IgD-negative memory B cell (primary cell): ENCODE measurements around the gene FAM124B. TPM values are rescaled to one million over a fixed set of nuclear protein-coding genes. Genes with fewer than 3 reads are reported as not detected.
A peak's percentile ranks its signal among the peaks of the same experiment; 100 is the strongest.

Experiments
- H3K27ac Mint-ChIP-seq, 3 donors: one replicate each; pipeline ENCODE4 v1.8.0; 2020 to 2022; ENCODE audit warnings: mild to moderate bottlenecking in 3 of 3, mixed read lengths in 3 of 3, moderate library complexity in 1 of 3
- H3K27me3 Mint-ChIP-seq: one replicate; pipeline ENCODE4 v1.8.0; 2021; ENCODE audit warnings: mixed read lengths
- H3K36me3 Mint-ChIP-seq: one replicate; pipeline ENCODE4 v1.8.0; 2020; ENCODE audit warnings: mild to moderate bottlenecking, mixed read lengths
- H3K4me1 Mint-ChIP-seq, 3 donors: one replicate each; pipeline ENCODE4 v1.8.0; 2020 to 2022; ENCODE audit warnings: mixed read lengths in 3 of 3, mild to moderate bottlenecking in 1 of 3
- H3K4me3 Mint-ChIP-seq, 4 donors: one replicate each; pipeline ENCODE4 v1.8.0; 2020 to 2022; ENCODE audit warnings: mild to moderate bottlenecking in 4 of 4, mixed read lengths in 4 of 4, moderate library complexity in 3 of 4
- H3K9me3 Mint-ChIP-seq, 3 donors: one replicate each; pipeline ENCODE4 v1.8.0; 2020 to 2021; ENCODE audit warnings: mixed read lengths in 3 of 3, mild to moderate bottlenecking in 1 of 3
- polyA plus RNA-seq: library from polyadenylated mRNA; unstranded; fragments of 300-500 nt; fragmentation: Illumina TruSeq; gene quantifications from one replicate; pipeline ENCODE4 v1.2.3, GENCODE V29; 2021

Gene FAM124B
- polyA plus RNA-seq, 1 donor from 2014 or later: not detected

DNA sequence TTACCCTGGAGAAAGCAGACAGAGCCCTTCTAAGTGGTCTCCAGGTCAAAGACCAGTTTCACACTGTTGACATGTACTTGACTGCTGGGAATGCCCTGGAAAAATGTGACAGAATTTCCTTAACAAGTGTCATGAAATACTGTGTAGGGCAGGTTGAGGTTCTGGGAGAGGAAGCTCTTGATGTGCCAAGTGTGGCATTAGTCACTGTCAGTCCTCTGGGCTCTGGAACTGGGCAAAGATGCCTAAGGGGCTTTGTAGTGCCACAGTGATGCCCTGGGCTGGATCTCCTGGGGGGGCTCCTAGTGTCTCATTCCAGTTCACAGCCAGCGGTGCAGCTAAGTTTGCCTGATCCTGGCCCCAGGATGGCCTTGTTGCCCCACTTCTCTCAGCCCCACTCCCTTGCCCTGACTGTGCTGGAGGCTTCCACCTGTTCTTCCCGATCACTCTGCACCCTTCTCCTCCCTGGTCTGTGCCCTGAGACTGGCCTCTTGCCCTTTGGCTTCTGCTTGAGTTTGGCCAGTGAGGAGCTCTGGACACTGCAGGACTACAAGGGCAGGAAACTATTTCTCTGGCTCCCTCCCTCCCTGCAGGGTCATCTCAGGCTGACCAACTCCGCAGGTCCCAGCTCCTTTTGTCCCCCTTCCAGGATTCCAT is 27.0 kb upstream of the FAM124B start:
- peak overlapping the region in 1 of 4 donors; percentile 30 for H3K4me3 Mint-ChIP-seq
- peaks cover 3% of the 10 kb centered on the region for H3K36me3 Mint-ChIP-seq
- H3K9me3 Mint-ChIP-seq: peaks cover 3 to 7% (median 6%) of the 10 kb centered on the region in 3 donors
- peaks cover 2% of the 10 kb centered on the region for H3K27me3 Mint-ChIP-seq
- peaks cover 0 to 4% (median 3%) of the 10 kb centered on the region in 3 donors for H3K4me1 Mint-ChIP-seq
- no peak overlapping the region for H3K27ac Mint-ChIP-seq

DNA sequence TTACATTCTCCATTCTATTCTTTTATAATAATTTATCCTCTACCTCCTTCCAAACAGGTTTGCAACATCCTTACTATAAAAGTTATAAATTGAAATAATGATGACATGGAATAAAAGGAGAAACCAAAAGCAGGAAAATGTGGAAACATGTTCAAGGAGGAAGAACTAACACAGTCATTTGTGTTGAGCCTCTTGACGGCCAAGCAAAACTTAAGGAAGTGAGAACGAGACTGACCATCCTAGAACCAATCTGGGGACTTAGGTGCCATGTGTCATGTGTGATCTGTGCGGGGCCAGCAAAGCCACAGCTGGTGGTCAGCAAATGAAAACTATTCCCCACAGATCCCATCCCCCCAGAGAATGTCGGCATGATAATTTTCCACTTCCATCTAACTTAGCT is 25.6 kb upstream of the FAM124B start:
- Mint-ChIP-seq H3K9me3 (peaks cover 3 to 7% (median 6%) of the 10 kb centered on the region in 3 donors), H3K4me1 (peaks cover 0 to 4% (median 3%) of the 10 kb centered on the region in 3 donors), H3K27me3 (peaks cover 2% of the 10 kb centered on the region), H3K27ac (no peak overlapping the region), H3K4me3 (no peak overlapping the region), H3K36me3 (peaks cover 3% of the 10 kb centered on the region)

DNA sequence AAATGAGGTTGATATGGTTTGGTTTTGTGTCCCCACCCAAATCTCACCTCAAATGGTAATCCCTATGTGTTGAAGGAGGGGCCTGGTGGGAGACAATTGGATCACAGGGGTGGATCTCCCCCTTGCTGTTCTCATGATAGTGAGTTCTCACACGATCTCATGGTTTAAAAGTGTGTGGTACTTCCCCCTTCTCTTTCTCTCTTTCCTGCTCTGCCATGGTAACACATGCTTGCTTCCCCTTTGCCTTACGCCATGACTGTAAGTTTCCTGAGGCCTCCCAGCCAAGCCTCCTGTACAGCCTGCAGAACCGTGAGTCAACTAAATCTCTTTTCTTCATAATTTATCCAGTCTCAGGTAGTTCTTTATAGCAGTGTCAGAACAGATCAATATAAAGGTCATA is 24.7 kb upstream of the FAM124B start:
- Mint-ChIP-seq H3K27me3 (peaks cover 2% of the 10 kb centered on the region), H3K9me3 (peaks cover 3 to 11% (median 7%) of the 10 kb centered on the region in 3 donors), H3K36me3 (peaks cover 3% of the 10 kb centered on the region), H3K27ac (no peak overlapping the region), H3K4me3 (no peak overlapping the region), H3K4me1 (peaks cover 0 to 4% (median 3%) of the 10 kb centered on the region in 3 donors)

DNA sequence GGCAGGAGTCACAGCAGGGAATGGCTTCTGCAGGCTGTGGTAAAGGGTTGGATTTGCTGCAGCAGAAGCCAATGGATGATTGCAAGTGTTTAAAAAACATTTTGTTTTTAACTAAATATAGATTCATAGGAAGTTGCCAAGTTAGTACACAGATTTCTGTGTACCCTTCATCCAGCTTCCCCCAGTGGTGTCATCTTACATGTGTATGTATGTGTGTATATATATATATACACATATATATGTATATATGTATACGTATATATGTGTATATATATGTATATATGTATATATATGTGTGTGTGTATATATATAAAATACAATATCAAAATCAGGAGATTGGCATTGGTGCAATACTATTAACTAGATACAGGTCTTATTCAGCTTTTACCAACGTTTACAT is 19.2 kb upstream of the FAM124B start:
- H3K4me1 Mint-ChIP-seq: no peaks in the 10 kb centered on the region
- H3K9me3 Mint-ChIP-seq: peaks cover 3 to 14% (median 7%) of the 10 kb centered on the region in 3 donors
- H3K27ac Mint-ChIP-seq: no peak overlapping the region
- H3K27me3 Mint-ChIP-seq: peaks cover 3% of the 10 kb centered on the region
- H3K36me3 Mint-ChIP-seq: peaks cover 2% of the 10 kb centered on the region
- no peak overlapping the region for H3K4me3 Mint-ChIP-seq

DNA sequence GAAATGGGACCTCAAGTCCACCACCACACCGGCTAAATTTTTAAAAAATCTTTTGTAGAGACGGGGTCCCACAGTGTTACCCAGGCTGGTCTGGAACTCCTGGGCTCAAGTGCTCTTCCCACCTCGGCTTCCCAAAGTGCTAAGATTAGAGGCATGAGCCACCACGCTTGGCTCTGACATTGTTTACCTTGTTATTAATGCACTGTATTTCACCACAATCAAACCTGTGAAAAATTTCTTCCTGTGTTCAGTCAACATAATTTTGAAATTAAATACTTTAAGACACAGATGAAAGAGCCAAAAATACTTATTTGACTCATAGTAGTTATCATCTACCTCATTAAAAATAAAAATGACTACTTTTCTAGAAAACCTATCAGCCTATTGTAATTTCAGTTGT is 16.0 kb upstream of the FAM124B start:
- H3K4me1 Mint-ChIP-seq: peaks cover 0 to 2% (median 0%) of the 10 kb centered on the region in 3 donors
- no peak overlapping the region for H3K27ac Mint-ChIP-seq
- H3K36me3 Mint-ChIP-seq: peaks cover 5% of the 10 kb centered on the region
- H3K27me3 Mint-ChIP-seq: peaks cover 3% of the 10 kb centered on the region
- peaks cover 0 to 11% (median 5%) of the 10 kb centered on the region in 3 donors for H3K9me3 Mint-ChIP-seq
- no peak overlapping the region for H3K4me3 Mint-ChIP-seq

DNA sequence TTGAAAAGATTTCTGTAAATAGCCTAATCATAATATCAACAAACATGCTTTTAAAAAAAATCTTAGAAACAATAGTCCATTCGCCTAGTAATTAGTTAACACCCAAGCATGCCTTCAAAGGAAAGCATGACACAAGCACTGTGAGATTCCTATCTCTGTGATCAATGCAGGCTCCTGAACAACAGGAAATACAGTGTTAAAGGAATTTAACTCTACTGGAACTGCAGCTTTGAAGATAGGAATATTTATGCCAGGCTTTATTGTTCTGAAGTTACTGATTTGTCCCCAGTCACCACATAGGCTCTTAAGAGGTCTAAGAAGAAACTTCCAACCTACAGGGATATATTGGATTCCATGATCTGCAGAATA is 15.4 kb upstream of the FAM124B start:
- H3K4me1 Mint-ChIP-seq: peaks cover 0 to 2% (median 0%) of the 10 kb centered on the region in 3 donors
- H3K36me3 Mint-ChIP-seq: peaks cover 5% of the 10 kb centered on the region
- H3K9me3 Mint-ChIP-seq: peaks cover 0 to 11% (median 5%) of the 10 kb centered on the region in 3 donors
- peaks cover 3% of the 10 kb centered on the region for H3K27me3 Mint-ChIP-seq
- H3K4me3 Mint-ChIP-seq: no peak overlapping the region
- H3K27ac Mint-ChIP-seq: no peak overlapping the region

DNA sequence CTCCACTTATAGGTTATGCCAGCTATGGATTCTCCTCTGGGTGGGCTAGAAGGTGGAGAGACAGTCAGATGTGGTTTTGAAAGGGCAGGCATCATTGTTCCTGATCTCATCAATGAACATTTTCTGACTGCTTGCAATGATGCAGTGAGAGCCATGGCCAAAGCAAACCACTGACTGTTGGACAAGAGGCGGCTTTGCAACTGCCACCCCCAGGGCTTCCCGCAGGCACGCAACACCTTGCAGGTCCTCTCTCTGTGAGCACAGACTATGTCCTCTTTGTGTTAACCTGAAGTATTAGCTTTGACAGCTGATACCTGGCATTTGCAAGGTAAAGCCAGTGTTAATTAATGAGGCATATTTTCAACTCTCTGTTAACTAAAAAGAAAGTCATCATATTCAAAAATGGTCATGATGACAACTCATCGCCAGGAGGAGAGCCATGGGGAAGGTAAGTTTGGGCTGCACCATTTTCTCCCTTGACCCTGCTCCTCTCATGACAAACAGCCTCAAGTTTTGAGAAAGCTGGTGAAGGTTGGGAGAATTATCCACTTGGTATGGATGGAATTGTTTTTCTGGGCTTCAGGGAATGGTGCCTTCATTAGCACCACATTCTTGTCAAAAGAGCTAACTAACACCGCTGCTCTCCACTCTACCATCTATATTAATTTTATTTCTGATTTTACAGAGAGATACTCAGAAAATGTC is 14.9 kb upstream of the FAM124B start:
- peaks cover 5% of the 10 kb centered on the region for H3K36me3 Mint-ChIP-seq
- H3K4me3 Mint-ChIP-seq: no peak overlapping the region
- peaks cover 3% of the 10 kb centered on the region for H3K27me3 Mint-ChIP-seq
- peaks cover 0 to 2% (median 0%) of the 10 kb centered on the region in 3 donors for H3K4me1 Mint-ChIP-seq
- H3K27ac Mint-ChIP-seq: no peak overlapping the region
- H3K9me3 Mint-ChIP-seq: peaks cover 0 to 9% (median 2%) of the 10 kb centered on the region in 3 donors

DNA sequence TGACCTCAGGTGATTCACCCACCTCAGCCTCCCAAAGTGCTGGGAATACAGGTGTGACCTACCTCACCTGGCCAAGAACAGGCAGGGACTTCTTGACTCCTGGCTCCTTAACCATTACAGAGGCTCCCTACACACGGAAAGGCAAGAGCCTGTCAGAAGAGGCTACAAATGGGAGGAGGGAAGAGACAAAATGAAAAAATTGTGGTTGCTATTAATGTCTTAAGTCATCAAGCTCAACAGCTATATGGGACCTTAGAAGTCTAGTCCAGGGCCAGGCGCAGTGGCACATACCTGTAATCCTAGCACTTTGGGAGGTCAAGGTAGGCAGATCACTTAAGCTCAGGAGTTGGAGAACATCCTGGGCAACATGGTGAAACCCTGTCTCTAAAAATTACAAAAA is 11.5 kb upstream of the FAM124B start:
- H3K36me3 Mint-ChIP-seq: peaks cover 3% of the 10 kb centered on the region
- H3K27ac Mint-ChIP-seq: no peak overlapping the region
- H3K27me3 Mint-ChIP-seq: peaks cover 3% of the 10 kb centered on the region
- H3K4me1 Mint-ChIP-seq: peaks cover 0 to 2% (median 0%) of the 10 kb centered on the region in 3 donors
- no peak overlapping the region for H3K4me3 Mint-ChIP-seq
- H3K9me3 Mint-ChIP-seq: no peaks in the 10 kb centered on the region

DNA sequence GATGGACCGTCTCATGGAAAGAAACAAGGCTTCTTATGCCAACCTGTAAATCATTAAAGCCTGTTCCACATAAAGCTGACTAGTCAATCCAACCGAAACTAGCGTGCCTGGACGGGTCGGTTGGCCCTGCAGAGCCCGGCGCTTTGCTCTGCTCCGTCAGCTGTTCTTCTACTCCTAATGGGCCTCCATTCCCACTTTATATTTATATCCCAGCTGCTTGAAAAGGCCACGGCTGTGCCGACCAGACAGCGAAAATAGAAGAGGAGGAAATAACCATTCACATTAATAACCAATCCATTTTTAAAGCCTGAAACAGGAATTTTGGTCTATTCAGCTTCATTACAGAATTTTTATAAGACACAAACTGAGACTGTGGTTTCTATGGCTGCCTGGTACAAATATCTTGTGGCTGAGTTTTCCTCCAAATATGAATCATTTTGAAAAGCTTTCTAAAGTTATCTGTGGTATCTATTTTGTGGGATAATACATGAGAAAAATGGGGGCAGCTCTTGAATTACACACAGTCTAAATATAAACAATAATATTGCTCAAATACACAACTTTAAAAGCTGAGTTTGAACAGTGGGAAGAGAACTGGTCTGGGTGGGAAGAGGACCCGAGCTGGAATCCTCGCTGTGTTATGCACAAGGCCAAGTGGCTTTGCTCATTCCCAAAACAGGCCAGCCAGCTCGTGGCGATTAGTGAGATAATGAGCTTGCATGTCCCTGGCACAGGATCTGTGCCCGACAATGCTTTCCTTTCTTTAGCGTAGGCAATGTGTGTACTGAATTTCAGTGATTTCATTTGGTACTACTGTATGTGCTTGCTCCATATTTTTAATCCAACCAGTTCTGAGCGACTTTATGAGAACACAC is 10.5 kb upstream of the FAM124B start:
- Mint-ChIP-seq H3K27me3 (no peaks in the 10 kb centered on the region), H3K4me3 (no peak overlapping the region), H3K27ac (no peak overlapping the region), H3K36me3 (peaks cover 3% of the 10 kb centered on the region), H3K9me3 (no peaks in the 10 kb centered on the region), H3K4me1 (peaks cover 0 to 2% (median under 1%) of the 10 kb centered on the region in 3 donors)

DNA sequence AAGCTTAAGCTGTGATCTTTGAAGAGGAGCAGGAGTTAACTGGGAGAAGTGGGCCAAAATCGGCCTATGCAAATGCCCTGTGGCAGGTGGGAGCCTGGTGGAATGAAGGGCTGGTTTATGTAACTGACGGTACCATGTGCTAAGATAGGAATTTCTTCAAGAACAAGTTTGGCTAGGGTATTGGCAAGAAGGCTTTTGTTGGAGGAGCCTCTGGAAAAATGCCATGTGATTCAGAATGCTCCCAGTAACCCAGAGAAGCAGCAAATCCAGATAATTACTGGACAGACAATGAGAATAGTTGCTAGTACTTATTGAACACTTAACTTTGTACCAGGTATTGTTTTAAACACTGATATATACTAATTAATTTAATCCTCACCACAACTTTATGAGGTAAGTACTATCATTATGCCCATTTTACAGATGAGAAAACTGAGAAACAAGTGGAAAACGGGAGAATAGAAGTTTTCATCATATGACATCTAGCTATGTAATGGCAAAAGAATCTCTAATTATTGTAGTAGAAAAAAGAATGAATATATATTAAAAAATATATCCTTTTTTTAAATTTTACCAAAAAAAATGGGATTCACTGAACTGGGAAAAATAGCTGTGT is 9.1 kb upstream of the FAM124B start:
- Mint-ChIP-seq H3K36me3 (peaks cover 3% of the 10 kb centered on the region), H3K27ac (no peak overlapping the region), H3K4me3 (no peak overlapping the region), H3K9me3 (no peaks in the 10 kb centered on the region), H3K4me1 (peaks cover 0 to 4% (median 2%) of the 10 kb centered on the region in 3 donors), H3K27me3 (no peaks in the 10 kb centered on the region)

DNA sequence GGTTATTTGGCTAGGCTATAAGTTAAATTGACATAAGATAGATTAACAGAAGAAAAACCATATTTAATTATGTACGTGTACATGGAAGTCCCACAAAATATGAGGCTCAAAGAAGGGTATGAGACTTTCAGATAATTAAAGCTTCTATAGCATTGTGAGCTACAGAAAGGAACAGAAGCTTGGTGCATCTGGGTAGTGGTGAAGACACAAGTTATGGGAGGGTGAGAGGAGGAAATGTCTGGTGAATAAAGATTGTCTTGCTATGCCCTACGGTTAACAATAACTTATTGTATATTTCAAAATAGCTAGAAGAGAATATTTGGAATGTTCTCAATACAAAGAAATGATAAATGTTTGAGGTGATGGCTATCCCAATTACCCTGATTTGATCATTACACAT is 6.8 kb upstream of the FAM124B start:
- Mint-ChIP-seq H3K4me1 (peaks cover 0 to 6% (median 2%) of the 10 kb centered on the region in 3 donors), H3K27ac (no peak overlapping the region), H3K36me3 (no peaks in the 10 kb centered on the region), H3K27me3 (no peaks in the 10 kb centered on the region), H3K9me3 (no peaks in the 10 kb centered on the region), H3K4me3 (no peak overlapping the region)

DNA sequence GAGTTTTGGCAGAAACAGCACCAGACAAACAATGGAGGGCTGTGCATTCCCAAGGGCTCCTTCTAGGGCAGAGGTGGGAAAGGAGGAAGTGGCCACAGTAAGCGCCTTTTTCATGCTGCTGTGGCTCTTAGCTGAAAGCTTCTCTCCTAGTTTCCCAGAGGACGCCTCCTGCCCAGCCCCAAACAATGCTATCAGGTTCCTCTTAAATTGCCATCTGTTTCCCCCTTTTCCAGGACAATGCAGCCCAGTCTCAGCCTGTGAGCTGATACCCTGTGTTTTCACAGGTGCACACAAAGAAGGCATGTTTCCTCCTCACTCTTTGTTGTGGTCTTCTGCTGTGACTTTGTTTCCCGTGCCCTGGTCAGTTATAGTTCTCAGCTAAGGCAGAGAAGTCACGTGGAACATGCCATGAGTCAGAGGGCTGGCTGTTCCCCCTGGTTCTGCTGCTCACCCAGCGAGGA is 5.4 kb upstream of the FAM124B start:
- Mint-ChIP-seq H3K27me3 (peaks cover under 1% of the 10 kb centered on the region), H3K4me3 (no peak overlapping the region), H3K4me1 (peaks cover 1 to 6% (median 2%) of the 10 kb centered on the region in 3 donors), H3K9me3 (no peaks in the 10 kb centered on the region), H3K36me3 (no peaks in the 10 kb centered on the region), H3K27ac (no peak overlapping the region)

DNA sequence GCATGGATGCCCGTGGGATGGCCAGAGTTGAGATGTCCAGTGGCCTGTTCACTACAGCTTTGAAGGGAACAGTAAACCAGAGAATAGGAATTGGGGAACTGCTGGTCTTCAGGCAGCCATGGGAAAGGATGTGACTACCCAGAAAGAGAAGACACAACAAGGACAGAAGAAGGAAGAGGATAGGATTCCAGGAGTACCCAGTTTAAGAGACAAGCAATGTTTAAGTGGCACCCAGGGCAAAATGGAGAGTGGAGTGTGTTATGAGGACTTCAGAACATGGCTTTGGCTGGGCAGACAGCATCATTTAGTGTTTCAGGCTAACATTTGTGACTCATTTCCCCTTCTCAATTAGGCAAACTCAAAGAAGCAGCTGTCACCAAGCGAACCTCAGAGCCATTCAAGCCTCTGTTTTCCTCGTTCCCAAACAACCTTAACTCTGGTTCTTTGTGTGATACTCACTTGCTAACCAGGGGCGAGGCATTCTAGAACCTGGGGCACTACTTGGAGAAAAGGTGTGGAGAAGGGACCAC is 4.0 kb upstream of the FAM124B start:
- H3K27ac Mint-ChIP-seq: no peak overlapping the region

DNA sequence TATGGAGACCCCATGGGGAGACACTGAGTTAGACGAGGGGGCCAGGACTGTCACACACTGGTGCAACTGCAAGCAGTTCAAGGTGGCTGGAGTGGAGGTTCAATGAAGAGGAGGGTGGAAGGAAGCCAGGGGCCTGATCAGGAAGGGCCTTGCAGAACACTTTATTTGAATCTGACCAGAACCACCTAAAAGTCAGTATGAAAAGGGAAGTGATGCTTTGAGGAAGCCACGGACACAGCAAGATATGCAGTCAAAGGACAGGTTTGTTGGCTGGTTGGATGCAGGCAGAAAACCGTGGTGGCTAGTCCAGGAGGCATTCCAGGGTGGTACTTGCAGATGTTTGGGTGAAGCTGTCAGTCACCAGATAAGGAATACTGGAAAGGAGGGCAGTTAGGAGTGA is 3.5 kb upstream of the FAM124B start:
- Mint-ChIP-seq H3K4me3 (no peak overlapping the region), H3K27me3 (peaks cover 2% of the 10 kb centered on the region), H3K36me3 (no peaks in the 10 kb centered on the region), H3K9me3 (no peaks in the 10 kb centered on the region), H3K27ac (no peak overlapping the region), H3K4me1 (peaks cover 5 to 9% (median 6%) of the 10 kb centered on the region in 3 donors)

More for the DNA sequence above, 4.0 kb upstream of the FAM124B start:
- peaks cover 5 to 9% (median 6%) of the 10 kb centered on the region in 3 donors for H3K4me1 Mint-ChIP-seq
- H3K9me3 Mint-ChIP-seq: no peaks in the 10 kb centered on the region
- H3K36me3 Mint-ChIP-seq: no peaks in the 10 kb centered on the region
- no peak overlapping the region for H3K4me3 Mint-ChIP-seq
- peaks cover 2% of the 10 kb centered on the region for H3K27me3 Mint-ChIP-seq
